H1 (cell line): ENCODE results near the gene KRT7. TPM values are rescaled to one million over a fixed set of nuclear protein-coding genes. Genes with fewer than 3 reads are reported as not detected.

Source experiments
- HDAC6 ChIP-seq: IDR thresholded peaks from one replicate; pipeline ENCODE4 v1.7.1; 2012; ENCODE audit warnings: low read depth, mild to moderate bottlenecking, inconsistent platforms, low read length, moderate library complexity
- polyA plus RNA-seq, 7 experiments: library from polyadenylated mRNA; depleted of rRNA in 3 of 7; stranded (reverse) in 5 of 7; unstranded in 2 of 7; fragments of >200 nt in 5 of 7; fragments of 200-250 nt in 2 of 7; gene quantifications; 1 replicate in 5 of 7; 2 replicates in 1 of 7; 4 replicates in 1 of 7; pipeline versions ENCODE4 v1.2.1 to v1.2.3, GENCODE V29; 2011 to 2013; ENCODE audit warnings: missing spikeins in 2 of 7, mixed read lengths in 2 of 7
- total RNA-seq: library from RNA; stranded (reverse); fragmentation: NEBNext Ultra II Directional; extraction: Animal tissue kit (Norgen Biotek cat#: 25700); gene quantifications from 2 replicates; pipeline ENCODE4 v1.2.1, GENCODE V29; 2021

Gene KRT7
- total and polyA plus RNA-seq, 2 of the 8 experiments (the other 6 are each of a cell fraction or from before 2014, with no cell fraction given), result 13.2 to 19.0 TPM

GRCh38 chr12:52267699-52268098 is 34.7 kb downstream of the KRT7 start (continued):
- TF ChIP-seq HDAC6, result no peak
